ENCODE results near the gene PCDHGB3. TPM values are rescaled to one million over a fixed set of nuclear protein-coding genes. Genes with fewer than 3 reads are reported as not detected.

Gene PCDHGB3
- total RNA-seq, 1 experiment from 2014 or later, result 3.4 TPM

GRCh38 chr5:141421489-141421855 is 51.4 kb downstream of the PCDHGB3 start:
- Histone ChIP-seq H3K4me1 (ENCODE audit: insufficient read depth, low read length, poor library complexity, severe bottlenecking) (no peaks in the 10 kb centered on the region), H3K9me3 (ENCODE audit: low read depth, low read length, poor library complexity, severe bottlenecking) (peaks cover 95% of the 10 kb centered on the region), H3K4me3 (ENCODE audit: low read depth, low read length, poor library complexity, severe bottlenecking) (peak overlapping the region; percentile 53), H3K27ac (ENCODE audit: low read depth, low read length, poor library complexity, severe bottlenecking) (peak overlapping the region; percentile 77), H3K27me3 (replicated peaks; ENCODE audit: insufficient read depth, low read depth, low read length, poor library complexity) (no peaks in the 10 kb centered on the region), H3K36me3 (ENCODE audit: insufficient read depth, low read length, poor library complexity, severe bottlenecking) (peaks cover 14% of the 10 kb centered on the region)
- POLR2A ChIA-PET (ENCODE audit: low non-redundant PET), result no interaction called here
- DNase-seq (ENCODE audit: low spot score), result peak; percentile 45
- no TSS peak for BruUV-seq (replicated peaks)
- CTCF ChIA-PET, result interaction anchor here (0.6 to 3.1 kb wide), 10 partner anchors 9 to 198 kb away, joined by 3 to 15 read pairs (median 5); partner anchors contain the start of genes PCDHB14, PCDHGA12 and PCDHGB3
- intact Hi-C loops (cut with micrococcal nuclease; ENCODE audit: unreplicated experiment), result loop anchor here (1.0 kb wide), 1 partner anchor 136 kb away; no protein-coding TSS in a partner anchor
- TF ChIP-seq EZH2 (IDR thresholded peaks at IDR 0.05; ENCODE audit: borderline replicate concordance, low read depth, low read length, poor library complexity, severe bottlenecking), result no peak
- no peak for TF ChIP-seq CTCF (conservative IDR thresholded peaks at IDR 0.05; ENCODE audit: low read depth, low read length)

Other genes starting within 250 kb of the PCDHGB3 start
- gene PCDHB4, start 248.4 kb upstream of the PCDHGB3 start, total RNA-seq (2021), result 2.4 and 2.7 TPM in 2 replicates
- 21.0 and 23.6 TPM in 2 replicates for gene PCDHB5, start 235.0 kb upstream of the PCDHGB3 start, total RNA-seq (2021)
- gene PCDHB6, start 220.2 kb upstream of the PCDHGB3 start, total RNA-seq (2021), result 7.3 and 9.1 TPM in 2 replicates
- gene PCDHB7, start 197.6 kb upstream of the PCDHGB3 start, total RNA-seq (2021), result 2.0 and 2.3 TPM in 2 replicates
- 7.7 and 8.5 TPM in 2 replicates for gene PCDHB8, start 192.5 kb upstream of the PCDHGB3 start, total RNA-seq (2021)
- 11.3 and 12.8 TPM in 2 replicates for gene PCDHB16, start 187.9 kb upstream of the PCDHGB3 start, total RNA-seq (2021)
- gene PCDHB9, start 183.1 kb upstream of the PCDHGB3 start, total RNA-seq (2021), result 5.6 and 7.9 TPM in 2 replicates
- 2.7 and 2.8 TPM in 2 replicates for gene PCDHB10, start 177.9 kb upstream of the PCDHGB3 start, total RNA-seq (2021)
- 14.2 and 15.3 TPM in 2 replicates for gene PCDHB11, start 170.6 kb upstream of the PCDHGB3 start, total RNA-seq (2021)
- gene PCDHB12, start 161.5 kb upstream of the PCDHGB3 start, total RNA-seq (2021), result 5.1 and 6.7 TPM in 2 replicates
- gene PCDHB13, start 156.3 kb upstream of the PCDHGB3 start, total RNA-seq (2021), result 1.8 and 2.5 TPM in 2 replicates
- gene PCDHB14, start 146.9 kb upstream of the PCDHGB3 start, total RNA-seq (2021), result 6.9 and 7.4 TPM in 2 replicates
- 1.2 and 2.3 TPM in 2 replicates for gene PCDHB15, start 124.8 kb upstream of the PCDHGB3 start, total RNA-seq (2021)
- 0.88 and 1.0 TPM in 2 replicates for gene SLC25A2, start 66.2 kb upstream of the PCDHGB3 start, total RNA-seq (2021)
- 73.4 and 78.3 TPM in 2 replicates for gene TAF7, start 49.5 kb upstream of the PCDHGB3 start, total RNA-seq (2021)
- 2.2 and 2.3 TPM in 2 replicates for gene PCDHGA1, start 39.7 kb upstream of the PCDHGB3 start, total RNA-seq (2021)
- gene PCDHGA2, start 31.5 kb upstream of the PCDHGB3 start, total RNA-seq (2021), result 1.5 and 1.8 TPM in 2 replicates
- 0.85 and 0.97 TPM in 2 replicates for gene PCDHGA3, start 26.4 kb upstream of the PCDHGB3 start, total RNA-seq (2021)
- 7.6 TPM in 2 replicates for gene PCDHGB1, start 20.1 kb upstream of the PCDHGB3 start, total RNA-seq (2021)
- 2.9 and 3.5 TPM in 2 replicates for gene PCDHGA4, start 15.2 kb upstream of the PCDHGB3 start, total RNA-seq (2021)
- 6.2 and 6.5 TPM in 2 replicates for gene PCDHGB2, start 10.2 kb upstream of the PCDHGB3 start, total RNA-seq (2021)
- gene PCDHGA5, start 6.1 kb upstream of the PCDHGB3 start, total RNA-seq (2021), result 2.4 and 2.6 TPM in 2 replicates
- gene PCDHGA6, start 3.6 kb downstream of the PCDHGB3 start, total RNA-seq (2021), result 20.2 and 21.6 TPM in 2 replicates
- 9.6 and 10.9 TPM in 2 replicates for gene PCDHGA7, start 12.5 kb downstream of the PCDHGB3 start, total RNA-seq (2021)
- 2.5 and 3.3 TPM in 2 replicates for gene PCDHGB4, start 17.5 kb downstream of the PCDHGB3 start, total RNA-seq (2021)
- 2.2 and 2.6 TPM in 2 replicates for gene PCDHGA8, start 22.4 kb downstream of the PCDHGB3 start, total RNA-seq (2021)
- gene PCDHGB5, start 27.7 kb downstream of the PCDHGB3 start, total RNA-seq (2021), result 43.3 and 45.0 TPM in 2 replicates
- gene PCDHGA9, start 32.5 kb downstream of the PCDHGB3 start, total RNA-seq (2021), result 5.0 and 6.6 TPM in 2 replicates
- 4.5 and 4.6 TPM in 2 replicates for gene PCDHGB6, start 37.8 kb downstream of the PCDHGB3 start, total RNA-seq (2021)
- gene PCDHGA10, start 42.7 kb downstream of the PCDHGB3 start, total RNA-seq (2021), result 3.6 TPM in 2 replicates
- 3.7 and 4.0 TPM in 2 replicates for gene PCDHGB7, start 47.4 kb downstream of the PCDHGB3 start, total RNA-seq (2021)
- gene PCDHGA11, start 50.8 kb downstream of the PCDHGB3 start, total RNA-seq (2021), result 34.9 and 35.5 TPM in 2 replicates
- 3.5 and 3.6 TPM in 2 replicates for gene PCDHGA12, start 60.3 kb downstream of the PCDHGB3 start, total RNA-seq (2021)
- 103 and 112 TPM in 2 replicates for gene PCDHGC3, start 105.7 kb downstream of the PCDHGB3 start, total RNA-seq (2021)
- 3.6 and 3.8 TPM in 2 replicates for gene PCDHGC4, start 114.8 kb downstream of the PCDHGB3 start, total RNA-seq (2021)
- 3.4 and 3.6 TPM in 2 replicates for gene PCDHGC5, start 118.8 kb downstream of the PCDHGB3 start, total RNA-seq (2021)
- 105 and 109 TPM in 2 replicates for gene DIAPH1, start 248.8 kb downstream of the PCDHGB3 start, total RNA-seq (2021)